ENCODE results near the gene CAMTA1. TPM values are rescaled to one million over a fixed set of nuclear protein-coding genes. Genes with fewer than 3 reads are reported as not detected.

The CAMTA1 gene
- total RNA-seq, 1 donor from 2014 or later: 43.1 TPM

- intact Hi-C loops (cut with micrococcal nuclease): no loop called here
These were observed 438.9 kb downstream of the CAMTA1 start for GRCh38 chr1:7224081-7224534.

GRCh38 chr1:7224644-7225043, 439.4 kb downstream of the CAMTA1 start:
- intact Hi-C loops (cut with micrococcal nuclease): no loop called here

- intact Hi-C loops (cut with micrococcal nuclease): no loop called here
These were observed 440.7 kb downstream of the CAMTA1 start for GRCh38 chr1:7225711-7226505.

GRCh38 chr1:7227654-7228053, 442.4 kb downstream of the CAMTA1 start:
- intact Hi-C loops (cut with micrococcal nuclease): no loop called here

- intact Hi-C loops (cut with micrococcal nuclease): no loop called here
These were observed 443.2 kb downstream of the CAMTA1 start for GRCh38 chr1:7228252-7228961.

GRCh38 chr1:7229186-7229585, 443.9 kb downstream of the CAMTA1 start:
- intact Hi-C loops (cut with micrococcal nuclease): no loop called here

GRCh38 chr1:7229696-7230631, 444.7 kb downstream of the CAMTA1 start:
- intact Hi-C loops (cut with micrococcal nuclease): no loop called here

GRCh38 chr1:7232441-7233236, 447.4 kb downstream of the CAMTA1 start:
- intact Hi-C loops (cut with micrococcal nuclease): no loop called here

GRCh38 chr1:7233237-7233540, 447.9 kb downstream of the CAMTA1 start:
- intact Hi-C loops (cut with micrococcal nuclease): no loop called here

- intact Hi-C loops (cut with micrococcal nuclease): no loop called here
These were observed 448.6 kb downstream of the CAMTA1 start for GRCh38 chr1:7233646-7234470.

- intact Hi-C loops (cut with micrococcal nuclease): no loop called here
These were observed 449.2 kb downstream of the CAMTA1 start for GRCh38 chr1:7234471-7234755.

GRCh38 chr1:7235871-7236517, 450.7 kb downstream of the CAMTA1 start:
- intact Hi-C loops (cut with micrococcal nuclease): no loop called here

- intact Hi-C loops (cut with micrococcal nuclease): no loop called here
These were observed 451.7 kb downstream of the CAMTA1 start for GRCh38 chr1:7236844-7237515.

- intact Hi-C loops (cut with micrococcal nuclease): no loop called here
These were observed 461.9 kb downstream of the CAMTA1 start for GRCh38 chr1:7247158-7247557.

- intact Hi-C loops (cut with micrococcal nuclease): no loop called here
These were observed 462.7 kb downstream of the CAMTA1 start for GRCh38 chr1:7247791-7248548.

GRCh38 chr1:7248549-7249199, 463.4 kb downstream of the CAMTA1 start:
- intact Hi-C loops (cut with micrococcal nuclease): no loop called here

GRCh38 chr1:7249516-7249915, 464.3 kb downstream of the CAMTA1 start:
- intact Hi-C loops (cut with micrococcal nuclease): no loop called here

GRCh38 chr1:7250176-7250575, 464.9 kb downstream of the CAMTA1 start:
- intact Hi-C loops (cut with micrococcal nuclease): no loop called here
